ENCODE results near the gene PDSS2.

DNA sequence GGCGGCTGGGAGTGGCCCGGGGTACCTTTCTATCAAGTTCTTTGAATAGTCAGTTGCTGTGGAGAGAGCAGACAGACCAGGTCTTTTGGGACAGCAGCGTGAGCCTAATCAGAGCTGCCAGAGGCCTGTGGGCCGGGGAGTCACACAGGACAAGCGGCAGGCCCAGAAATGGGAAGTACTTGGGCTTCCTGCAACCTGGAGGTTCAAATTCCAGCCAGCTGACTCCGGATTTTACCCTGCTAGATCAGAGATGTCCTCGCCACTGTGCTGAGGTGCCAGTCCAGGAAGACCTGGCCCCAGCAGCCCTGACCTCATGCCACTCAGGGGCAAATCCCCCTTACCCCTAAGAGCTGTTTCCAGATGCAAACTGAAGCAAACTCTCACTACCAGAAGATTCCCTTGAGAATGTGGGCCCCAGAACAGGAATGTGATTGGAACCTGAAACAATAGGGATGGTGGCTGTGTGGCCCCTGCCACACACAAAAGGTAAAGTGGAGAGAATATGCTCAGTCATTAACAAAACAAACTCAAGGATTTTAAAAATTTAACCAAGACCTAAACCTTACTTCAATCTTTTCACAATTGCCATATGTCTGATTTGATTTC, 353.8 kb downstream of the PDSS2 start:
- TF ChIP-seq CTCF (IDR thresholded peaks at IDR 0.05) = no peak
- TF ChIP-seq EP300 (IDR thresholded peaks at IDR 0.05) = no peak

Data from suprapubic skin (tissue), 3 donors.